Measurements from ENCODE around the gene GAS6. TPM values are rescaled to one million over a fixed set of nuclear protein-coding genes. Genes with fewer than 3 reads are reported as not detected.

GAS6 gene
- polyA plus RNA-seq, 1 donor from 2014 or later: 52.4 TPM

DNA sequence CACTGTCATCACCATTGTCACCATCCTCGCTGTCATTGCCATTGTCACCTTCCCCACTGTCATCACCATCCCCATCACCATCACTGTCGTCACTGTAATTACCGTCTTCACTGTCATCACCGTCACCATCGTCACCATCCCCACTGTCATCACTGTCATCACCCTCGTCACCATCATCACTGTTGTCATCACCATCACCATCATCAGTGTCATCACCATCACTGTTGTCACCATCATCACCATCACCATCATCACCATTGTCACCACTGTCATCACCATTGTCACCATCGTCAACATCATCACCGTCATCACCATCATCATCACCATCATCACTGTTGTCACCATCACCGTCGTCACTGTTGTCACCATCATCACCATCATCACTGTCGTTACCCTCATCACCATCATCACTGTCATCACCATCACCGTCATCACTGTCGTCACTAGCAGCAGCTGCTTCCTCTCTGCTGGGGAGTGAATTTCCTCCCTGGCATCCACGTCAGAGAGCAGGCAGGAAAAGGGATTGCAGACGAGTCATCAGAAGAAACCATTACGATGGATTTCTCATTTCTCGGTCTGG is 77.5 kb downstream of the GAS6 start:
- Histone ChIP-seq H3F3A (ENCODE audit: insufficient read depth, low read length, poor library complexity, severe bottlenecking) (no peaks in the 10 kb centered on the region), H3K9me3 (ENCODE audit: low read length) (no peaks in the 10 kb centered on the region), H3K36me3 (ENCODE audit: insufficient read depth, low read length) (no peaks in the 10 kb centered on the region), H3K27ac (ENCODE audit: low read length) (no peak overlapping the region), H2AFZ (ENCODE audit: low read depth, low read length) (no peak overlapping the region), H3K79me2 (replicated peaks; ENCODE audit: insufficient read depth, low read length) (no peaks in the 10 kb centered on the region), H4K20me1 (ENCODE audit: insufficient read depth) (no peaks in the 10 kb centered on the region), H3K27me3 (ENCODE audit: insufficient read depth, low read depth, low read length) (no peaks in the 10 kb centered on the region), H3K4me2 (ENCODE audit: low read length) (no peak overlapping the region), H3K9ac (ENCODE audit: low read length) (no peak overlapping the region), H3K4me3 (ENCODE audit: low read length) (no peak overlapping the region), H3K9me2 (ENCODE audit: insufficient read depth, low read length) (no peaks in the 10 kb centered on the region)
- TF ChIP-seq EP300 (conservative IDR thresholded peaks at IDR 0.05; ENCODE audit: poor library complexity, severe bottlenecking) (peak; percentile 70), EZH2 (IDR thresholded peaks at IDR 0.05; ENCODE audit: borderline replicate concordance, insufficient read depth, low read length, poor library complexity, severe bottlenecking) (no peak)

DNA sequence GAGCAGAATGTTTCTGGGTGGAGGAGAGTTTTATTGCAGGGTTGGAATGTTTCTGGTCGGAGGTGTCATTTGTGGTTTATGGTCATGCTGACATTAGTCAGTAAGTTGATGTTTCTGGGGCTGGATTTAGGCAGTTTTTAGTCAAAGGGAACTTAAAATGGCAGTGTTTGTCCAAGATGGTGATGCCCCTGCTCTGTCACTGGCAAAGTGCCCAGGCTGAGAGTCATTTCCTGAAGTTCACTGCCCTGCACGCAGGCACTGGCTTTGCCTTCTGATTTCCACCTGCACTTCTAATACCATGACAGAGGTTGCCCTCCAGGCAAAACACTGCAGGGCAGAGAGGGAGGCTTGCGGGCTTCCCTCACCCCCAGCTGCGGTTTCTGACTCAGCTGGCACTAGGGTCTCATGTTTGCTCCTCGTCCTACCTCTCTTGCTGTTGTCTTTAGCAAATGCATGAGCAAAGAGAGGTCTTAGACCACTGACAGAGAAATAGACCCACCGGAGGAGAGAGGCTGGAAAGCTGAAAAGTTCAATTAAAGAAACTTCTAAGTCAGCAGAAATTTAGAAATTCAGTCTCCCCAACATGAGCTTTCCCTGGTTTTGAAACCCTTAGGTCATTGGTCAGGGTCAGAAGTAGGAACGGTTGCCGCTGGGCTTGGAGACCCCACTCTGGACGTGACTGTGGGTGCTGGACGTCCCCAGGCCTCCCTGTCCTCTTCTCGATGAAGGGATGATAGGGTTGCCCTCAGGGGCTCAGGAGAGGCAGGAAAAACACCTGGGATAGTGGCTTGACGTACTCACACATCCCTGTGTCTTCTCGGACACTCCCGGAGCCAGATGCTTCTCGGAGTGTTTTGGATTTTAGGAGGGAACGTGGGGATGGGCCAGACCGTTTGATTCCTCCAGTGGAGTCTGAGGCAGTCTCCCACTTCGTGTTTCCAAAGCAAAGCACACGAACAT is 78.5 kb downstream of the GAS6 start:
- Histone ChIP-seq H3K36me3 (ENCODE audit: insufficient read depth, low read length) (no peaks in the 10 kb centered on the region), H3K4me2 (ENCODE audit: low read length) (no peak overlapping the region), H3K27ac (ENCODE audit: low read length) (no peak overlapping the region), H3K79me2 (replicated peaks; ENCODE audit: insufficient read depth, low read length) (no peaks in the 10 kb centered on the region), H2AFZ (ENCODE audit: low read depth, low read length) (no peak overlapping the region), H3F3A (ENCODE audit: insufficient read depth, low read length, poor library complexity, severe bottlenecking) (no peaks in the 10 kb centered on the region), H3K9me3 (ENCODE audit: low read length) (no peaks in the 10 kb centered on the region), H3K9me2 (ENCODE audit: insufficient read depth, low read length) (no peaks in the 10 kb centered on the region), H3K9ac (ENCODE audit: low read length) (no peak overlapping the region), H3K27me3 (ENCODE audit: insufficient read depth, low read depth, low read length) (no peaks in the 10 kb centered on the region), H4K20me1 (ENCODE audit: insufficient read depth) (no peaks in the 10 kb centered on the region), H3K4me3 (ENCODE audit: low read length) (no peak overlapping the region)
- TF ChIP-seq, protein P1, sequence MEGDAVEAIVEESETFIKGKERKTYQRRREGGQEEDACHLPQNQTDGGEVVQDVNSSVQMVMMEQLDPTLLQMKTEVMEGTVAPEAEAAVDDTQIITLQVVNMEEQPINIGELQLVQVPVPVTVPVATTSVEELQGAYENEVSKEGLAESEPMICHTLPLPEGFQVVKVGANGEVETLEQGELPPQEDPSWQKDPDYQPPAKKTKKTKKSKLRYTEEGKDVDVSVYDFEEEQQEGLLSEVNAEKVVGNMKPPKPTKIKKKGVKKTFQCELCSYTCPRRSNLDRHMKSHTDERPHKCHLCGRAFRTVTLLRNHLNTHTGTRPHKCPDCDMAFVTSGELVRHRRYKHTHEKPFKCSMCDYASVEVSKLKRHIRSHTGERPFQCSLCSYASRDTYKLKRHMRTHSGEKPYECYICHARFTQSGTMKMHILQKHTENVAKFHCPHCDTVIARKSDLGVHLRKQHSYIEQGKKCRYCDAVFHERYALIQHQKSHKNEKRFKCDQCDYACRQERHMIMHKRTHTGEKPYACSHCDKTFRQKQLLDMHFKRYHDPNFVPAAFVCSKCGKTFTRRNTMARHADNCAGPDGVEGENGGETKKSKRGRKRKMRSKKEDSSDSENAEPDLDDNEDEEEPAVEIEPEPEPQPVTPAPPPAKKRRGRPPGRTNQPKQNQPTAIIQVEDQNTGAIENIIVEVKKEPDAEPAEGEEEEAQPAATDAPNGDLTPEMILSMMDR (IDR thresholded peaks at IDR 0.05; ENCODE audit: poor library complexity, severe bottlenecking): no peak
- TF ChIP-seq RAD21 (conservative IDR thresholded peaks at IDR 0.05) (no peak), SMC3 (conservative IDR thresholded peaks at IDR 0.05; ENCODE audit: poor library complexity) (no peak), TAF1 (IDR thresholded peaks at IDR 0.05; ENCODE audit: low read depth) (no peak)
- TF ChIP-seq, protein P2, sequence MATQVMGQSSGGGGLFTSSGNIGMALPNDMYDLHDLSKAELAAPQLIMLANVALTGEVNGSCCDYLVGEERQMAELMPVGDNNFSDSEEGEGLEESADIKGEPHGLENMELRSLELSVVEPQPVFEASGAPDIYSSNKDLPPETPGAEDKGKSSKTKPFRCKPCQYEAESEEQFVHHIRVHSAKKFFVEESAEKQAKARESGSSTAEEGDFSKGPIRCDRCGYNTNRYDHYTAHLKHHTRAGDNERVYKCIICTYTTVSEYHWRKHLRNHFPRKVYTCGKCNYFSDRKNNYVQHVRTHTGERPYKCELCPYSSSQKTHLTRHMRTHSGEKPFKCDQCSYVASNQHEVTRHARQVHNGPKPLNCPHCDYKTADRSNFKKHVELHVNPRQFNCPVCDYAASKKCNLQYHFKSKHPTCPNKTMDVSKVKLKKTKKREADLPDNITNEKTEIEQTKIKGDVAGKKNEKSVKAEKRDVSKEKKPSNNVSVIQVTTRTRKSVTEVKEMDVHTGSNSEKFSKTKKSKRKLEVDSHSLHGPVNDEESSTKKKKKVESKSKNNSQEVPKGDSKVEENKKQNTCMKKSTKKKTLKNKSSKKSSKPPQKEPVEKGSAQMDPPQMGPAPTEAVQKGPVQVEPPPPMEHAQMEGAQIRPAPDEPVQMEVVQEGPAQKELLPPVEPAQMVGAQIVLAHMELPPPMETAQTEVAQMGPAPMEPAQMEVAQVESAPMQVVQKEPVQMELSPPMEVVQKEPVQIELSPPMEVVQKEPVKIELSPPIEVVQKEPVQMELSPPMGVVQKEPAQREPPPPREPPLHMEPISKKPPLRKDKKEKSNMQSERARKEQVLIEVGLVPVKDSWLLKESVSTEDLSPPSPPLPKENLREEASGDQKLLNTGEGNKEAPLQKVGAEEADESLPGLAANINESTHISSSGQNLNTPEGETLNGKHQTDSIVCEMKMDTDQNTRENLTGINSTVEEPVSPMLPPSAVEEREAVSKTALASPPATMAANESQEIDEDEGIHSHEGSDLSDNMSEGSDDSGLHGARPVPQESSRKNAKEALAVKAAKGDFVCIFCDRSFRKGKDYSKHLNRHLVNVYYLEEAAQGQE (IDR thresholded peaks at IDR 0.05; ENCODE audit: borderline replicate concordance): no peak
